HFFc6 (cell line): Measurements from ENCODE around the gene BCKDK. TPM values are rescaled to one million over a fixed set of nuclear protein-coding genes. Genes with fewer than 3 reads are reported as not detected.
A peak's percentile ranks its signal among the peaks of the same experiment; 100 is the strongest.

ENCODE experiments used
- DNase-seq: peaks from one replicate; pipeline ENCODE4 v3.0.0-alpha.2; 2018
- H3K27ac Mint-ChIP-seq: 2 replicates; pipeline ENCODE4 v1.8.0; 2020; ENCODE audit warnings: mild to moderate bottlenecking, mixed read lengths
- H3K27me3 Mint-ChIP-seq: 2 replicates; pipeline ENCODE4 v1.8.0; 2021; ENCODE audit warnings: mild to moderate bottlenecking, moderate library complexity, mixed read lengths; ENCODE audit not compliant: insufficient read depth
- H3K36me3 Mint-ChIP-seq: 2 replicates; pipeline ENCODE4 v1.8.0; 2021; ENCODE audit warnings: low read depth, mixed read lengths
- H3K4me1 Mint-ChIP-seq: 2 replicates; pipeline ENCODE4 v1.8.0; 2020; ENCODE audit warnings: low read depth, mixed read lengths
- H3K4me3 Mint-ChIP-seq: 2 replicates; pipeline ENCODE4 v1.8.0; 2020; ENCODE audit warnings: mild to moderate bottlenecking, moderate library complexity, mixed read lengths
- H3K9me3 Mint-ChIP-seq: 2 replicates; pipeline ENCODE4 v1.8.0; 2020; ENCODE audit warnings: mild to moderate bottlenecking, mixed read lengths
- CTCF ChIP-seq: fragments of 200-600 bp; sonication (generic); IDR thresholded peaks from 2 replicates; pipeline ENCODE4 v1.5.0; 2021; ENCODE audit warnings: antibody characterized with exemption, mild to moderate bottlenecking
- total RNA-seq, 6 experiments: library from RNA; stranded (reverse); fragmentation: NEBNext Ultra II Directional; extraction: Animal tissue kit (Norgen Biotek cat#: 25700); gene quantifications; 2 replicates in 1 of 6; 3 replicates in 5 of 6; pipeline ENCODE4 v1.2.3, GENCODE V29; 2021

The BCKDK gene
- total RNA-seq, 6 experiments from 2014 or later = 56.8 to 64.8 (median 59.4) TPM

GRCh38 chr16:31128711-31129567 lies 20.8 kb downstream of the BCKDK start:
- Mint-ChIP-seq H3K27ac (peak overlapping the region; percentile 12; the same call in 1 of the 2 replicates), H3K36me3 (no peaks in the 10 kb centered on the region), H3K27me3 (peaks cover 6% of the 10 kb centered on the region), H3K4me1 (peaks cover 4% of the 10 kb centered on the region), H3K9me3 (no peaks in the 10 kb centered on the region), H3K4me3 (no peak overlapping the region)
- DNase-seq = no peak
- no peak for TF ChIP-seq CTCF

GRCh38 chr16:31129568-31130335 lies 21.6 kb downstream of the BCKDK start:
- H3K4me1 Mint-ChIP-seq = peaks cover 8% of the 10 kb centered on the region
- TF ChIP-seq CTCF = no peak
- no peak for DNase-seq
- no peak overlapping the region for H3K27ac Mint-ChIP-seq
- no peaks in the 10 kb centered on the region for H3K36me3 Mint-ChIP-seq
- no peak overlapping the region for H3K4me3 Mint-ChIP-seq
- H3K27me3 Mint-ChIP-seq = peaks cover 13% of the 10 kb centered on the region
- no peaks in the 10 kb centered on the region for H3K9me3 Mint-ChIP-seq

GRCh38 chr16:31130336-31130891 lies 22.2 kb downstream of the BCKDK start:
- Mint-ChIP-seq H3K4me3 (no peak overlapping the region), H3K9me3 (no peaks in the 10 kb centered on the region), H3K4me1 (peaks cover 8% of the 10 kb centered on the region), H3K27ac (no peak overlapping the region), H3K27me3 (peaks cover 13% of the 10 kb centered on the region), H3K36me3 (no peaks in the 10 kb centered on the region)
- no peak for TF ChIP-seq CTCF
- no peak for DNase-seq

- TF ChIP-seq CTCF = no peak
- DNase-seq = no peak
- Mint-ChIP-seq H3K36me3 (no peaks in the 10 kb centered on the region), H3K27ac (no peak overlapping the region), H3K4me1 (peaks cover 8% of the 10 kb centered on the region), H3K27me3 (peaks cover 13% of the 10 kb centered on the region), H3K4me3 (no peak overlapping the region), H3K9me3 (no peaks in the 10 kb centered on the region)
Observed at GRCh38 chr16:31130899-31131298, 22.7 kb downstream of the BCKDK start.

GRCh38 chr16:31131416-31131815 lies 23.2 kb downstream of the BCKDK start:
- H3K36me3 Mint-ChIP-seq = no peaks in the 10 kb centered on the region
- H3K27ac Mint-ChIP-seq = no peak overlapping the region
- TF ChIP-seq CTCF = no peak
- H3K9me3 Mint-ChIP-seq = no peaks in the 10 kb centered on the region
- H3K4me1 Mint-ChIP-seq = peaks cover 8% of the 10 kb centered on the region
- DNase-seq = no peak
- no peak overlapping the region for H3K4me3 Mint-ChIP-seq
- peaks cover 9% of the 10 kb centered on the region for H3K27me3 Mint-ChIP-seq
